ENCODE measurements around the gene LHFPL3.
"Not testable (repeated sequence)": the region's sequence is repeated elsewhere in the genome, so short reads cannot be mapped to it uniquely, and the experiment has no call there.

LHFPL3 gene

DNA sequence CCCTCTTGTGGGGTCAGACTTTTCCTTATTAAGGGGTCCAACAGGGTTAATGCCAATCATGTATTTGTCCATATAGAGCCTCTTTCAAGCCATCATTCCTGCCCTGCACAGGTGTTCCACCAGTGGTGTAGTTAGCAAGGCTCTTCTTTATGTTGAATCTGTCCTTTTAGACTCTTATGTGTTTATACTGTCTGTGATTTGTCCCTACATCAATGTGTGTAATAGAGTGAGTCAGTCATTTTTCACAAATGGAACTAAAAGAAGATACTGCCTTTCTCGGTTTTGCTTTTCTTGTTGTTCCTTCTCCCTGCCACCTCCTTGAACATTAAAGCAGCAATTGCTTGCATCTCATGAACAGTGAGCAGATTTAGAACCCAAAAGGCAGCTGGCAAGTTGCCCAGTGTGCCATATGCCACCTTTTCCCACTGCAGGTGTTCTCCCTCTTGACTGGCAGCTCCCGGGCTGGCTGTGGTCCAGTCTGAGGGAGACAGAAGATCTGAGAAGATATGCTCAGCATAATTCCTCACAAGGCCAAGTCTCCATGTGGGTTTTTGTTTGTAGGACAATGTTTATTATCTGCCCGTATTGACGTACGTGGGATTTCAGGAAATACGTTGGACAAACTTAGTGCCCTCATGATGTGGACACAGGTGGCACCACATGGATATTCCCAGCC lies 154.1 kb downstream of the LHFPL3 start:
- DNase-seq (ENCODE audit: low spot score): no peak

DNA sequence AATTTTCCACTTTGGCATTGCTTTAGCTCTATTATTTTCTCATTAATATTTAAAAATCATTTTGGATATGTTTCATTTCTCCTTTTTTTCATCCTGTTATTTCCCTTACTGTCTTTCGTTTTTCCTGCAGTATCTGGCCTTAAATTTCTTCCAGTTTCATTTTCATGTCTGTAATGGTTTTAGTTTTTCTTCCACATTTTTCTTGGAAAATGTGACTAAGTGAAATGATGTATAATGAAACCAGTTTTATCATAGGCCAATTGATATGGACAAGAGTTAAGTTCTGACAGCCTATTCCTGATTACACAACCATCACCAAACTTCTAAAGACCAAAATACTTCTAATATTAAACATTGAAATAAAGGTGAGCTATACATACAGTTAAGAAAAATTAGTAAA lies 158.5 kb downstream of the LHFPL3 start:
- no peak for DNase-seq (ENCODE audit: low spot score)

DNA sequence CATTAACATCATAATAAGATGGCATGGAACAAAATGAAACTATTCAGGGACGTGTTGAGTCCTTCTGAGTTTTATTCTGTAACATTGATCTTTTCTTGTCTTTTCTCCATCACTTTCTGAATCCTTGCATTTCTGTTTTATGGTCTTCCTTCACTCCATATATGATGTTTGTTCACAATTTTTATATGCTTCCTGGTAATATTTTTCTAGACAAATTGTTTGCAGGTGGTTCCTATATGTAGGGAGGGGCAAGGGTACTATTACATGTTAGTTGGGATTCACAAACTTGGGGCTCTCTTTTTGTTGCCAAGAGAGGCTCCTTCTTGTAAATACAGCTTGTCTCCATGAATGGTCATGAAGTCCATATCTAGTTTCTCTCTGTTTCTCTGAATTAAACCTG lies 159.2 kb downstream of the LHFPL3 start:
- DNase-seq (ENCODE audit: low spot score): no peak

DNA sequence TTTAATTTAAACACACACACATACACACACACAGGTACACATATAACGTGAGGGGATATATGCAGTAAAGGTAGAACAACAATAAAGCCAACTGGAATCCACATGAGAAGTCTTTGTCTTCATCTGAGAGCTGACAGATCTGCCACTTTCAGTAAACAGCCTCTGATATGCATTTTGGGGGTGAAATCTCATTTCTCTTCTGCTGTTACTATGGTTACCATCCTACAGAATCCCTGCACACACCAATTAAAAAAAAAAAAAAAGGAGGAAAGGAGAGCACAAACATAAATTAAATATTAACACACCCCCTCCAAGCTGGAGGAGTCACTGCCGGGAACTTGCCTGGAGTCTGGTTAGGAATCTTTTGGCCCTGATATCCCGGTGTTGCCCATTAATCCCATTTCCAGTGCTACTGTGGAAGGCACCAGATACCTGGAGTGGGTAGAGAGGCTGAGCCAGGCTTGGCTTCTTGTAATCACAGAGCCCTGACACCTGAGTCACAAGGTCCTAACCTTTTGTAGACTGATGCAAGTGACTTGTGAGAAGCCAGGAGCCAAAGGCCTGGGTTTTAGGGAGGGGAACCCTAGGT lies 169.1 kb downstream of the LHFPL3 start:
- DNase-seq (ENCODE audit: low spot score): no peak

DNA sequence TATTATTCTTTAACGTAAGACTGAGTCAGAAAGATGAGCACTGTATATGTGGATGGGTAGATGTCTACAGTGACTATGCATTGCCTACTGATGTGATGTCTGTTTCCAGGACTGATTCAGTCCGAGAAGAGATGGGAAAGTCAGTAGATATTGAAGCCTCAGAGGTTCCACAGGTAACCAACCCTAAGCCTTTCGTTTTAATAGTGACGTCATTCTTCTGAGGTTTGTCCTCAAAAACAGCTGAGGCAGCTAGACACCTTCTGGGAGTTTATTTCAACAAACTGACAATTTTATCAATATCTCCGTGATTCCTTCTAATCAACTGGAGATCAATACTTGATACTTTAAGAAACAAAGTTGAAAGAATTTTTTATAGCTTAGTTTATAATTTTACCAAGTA lies 171.6 kb downstream of the LHFPL3 start:
- DNase-seq (ENCODE audit: low spot score): no peak

DNA sequence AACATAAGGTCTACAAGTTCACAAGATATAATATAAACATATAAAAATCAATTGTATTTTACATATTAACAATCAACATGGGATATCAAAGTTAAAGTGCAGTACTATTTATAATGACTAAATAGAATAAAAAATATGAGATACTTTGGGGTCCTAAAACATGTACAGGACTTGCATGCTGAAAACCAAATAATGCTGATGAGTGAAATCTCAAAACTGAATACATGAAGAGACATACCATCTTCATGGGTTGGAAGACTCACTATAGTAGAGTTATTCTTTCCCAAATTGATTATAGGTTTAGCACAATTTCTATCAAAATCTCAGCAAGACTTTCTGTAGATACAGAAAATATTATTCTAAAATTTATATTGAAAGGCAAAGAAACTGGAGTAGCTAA lies 181.5 kb downstream of the LHFPL3 start:
- no peak for DNase-seq (ENCODE audit: low spot score)

DNA sequence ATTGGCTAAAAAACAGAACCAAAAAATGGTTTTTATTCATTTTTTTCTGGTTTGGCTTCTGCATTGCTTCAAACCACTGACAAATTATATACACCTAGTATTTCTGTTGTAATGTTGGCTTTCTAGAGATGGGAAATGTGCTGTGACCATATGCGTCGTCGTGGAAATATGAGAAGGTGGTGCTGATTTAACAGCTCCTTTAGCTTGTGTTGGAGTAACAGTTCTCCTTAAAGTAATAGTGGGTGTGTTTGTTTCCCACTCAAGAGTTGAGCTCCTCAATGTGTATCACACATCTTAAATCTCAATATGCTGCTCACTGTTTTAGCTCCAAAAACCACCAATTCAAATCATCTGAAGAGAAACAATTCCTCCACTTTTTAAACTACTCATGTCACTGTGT lies 196.4 kb downstream of the LHFPL3 start:
- no peak for DNase-seq (ENCODE audit: low spot score)

DNA sequence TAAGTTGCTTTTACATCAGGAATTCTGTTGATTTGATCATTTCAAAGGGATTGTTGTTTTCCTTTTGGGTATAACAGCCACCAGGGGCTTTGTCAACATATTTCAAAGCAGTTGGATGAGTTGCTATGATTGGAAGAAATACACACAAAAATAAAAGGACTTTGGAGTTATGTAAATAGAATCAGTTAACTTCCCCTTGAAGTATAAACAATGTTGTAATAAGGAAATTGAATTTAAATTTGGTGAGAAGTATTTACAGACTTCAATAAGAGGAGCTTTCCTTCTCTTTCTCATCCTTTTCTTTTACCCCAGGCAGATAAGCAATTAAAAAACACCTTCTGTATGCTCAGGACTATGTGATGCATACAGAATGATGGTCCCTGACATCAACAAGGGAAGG lies 199.7 kb downstream of the LHFPL3 start:
- DNase-seq (ENCODE audit: low spot score): no peak

DNA sequence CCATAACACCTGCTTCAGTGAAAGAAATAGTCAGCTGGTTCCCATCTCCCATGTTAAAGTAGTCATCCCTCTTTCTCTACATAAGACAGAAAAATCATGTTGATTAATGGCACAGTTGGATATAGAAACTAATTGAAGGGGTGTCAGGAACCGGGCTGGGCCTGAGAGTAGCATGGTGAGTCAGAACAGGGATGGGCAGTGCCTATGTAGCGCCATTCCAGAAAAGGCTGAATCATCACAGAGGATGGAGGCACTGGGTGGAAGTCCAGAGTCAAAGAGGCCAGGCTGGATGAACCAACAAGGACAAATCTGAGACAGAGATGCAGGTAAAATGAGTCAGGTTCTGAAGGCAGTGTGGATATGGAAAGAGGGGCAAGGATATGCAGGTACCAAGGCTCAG lies 201.2 kb downstream of the LHFPL3 start:
- no peak for DNase-seq (ENCODE audit: low spot score)

DNA sequence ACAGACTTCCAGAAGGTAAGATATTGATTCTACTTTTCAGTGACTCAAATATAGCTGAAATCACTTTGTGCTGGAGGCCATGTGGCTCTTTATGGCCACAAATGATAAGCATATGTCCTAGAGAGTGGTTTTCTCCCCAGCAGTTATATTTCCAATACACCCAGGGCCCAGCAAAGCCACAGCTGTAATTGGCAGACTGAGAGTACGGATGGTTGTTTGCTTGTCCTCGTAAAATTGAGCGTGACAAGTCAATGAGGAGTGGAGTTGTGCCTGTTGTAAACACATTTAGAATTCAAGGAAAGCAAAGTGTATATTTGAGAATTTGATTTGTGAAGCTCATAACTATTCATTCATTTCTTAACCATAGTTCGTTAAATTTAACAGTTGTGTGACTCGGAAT lies 201.8 kb downstream of the LHFPL3 start:
- DNase-seq (ENCODE audit: low spot score): no peak

DNA sequence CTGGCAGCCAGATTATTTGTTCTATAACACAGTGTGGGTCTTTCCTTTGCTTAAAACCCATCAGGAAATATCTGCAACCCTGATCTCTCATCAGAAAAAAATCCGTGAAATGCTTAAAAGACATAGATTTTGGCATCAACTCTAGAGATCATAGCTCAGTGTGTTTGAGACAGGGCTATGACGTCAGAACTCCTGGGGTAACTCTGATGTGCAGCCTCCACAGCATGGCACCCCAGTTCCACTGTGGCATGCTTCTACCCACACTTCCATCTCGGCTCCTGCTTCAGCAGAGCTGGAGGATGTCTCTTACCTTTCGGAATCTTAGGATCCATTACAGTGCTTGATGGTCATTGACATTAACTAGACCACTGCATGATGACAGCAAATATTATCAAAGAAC lies 205.7 kb downstream of the LHFPL3 start:
- no peak for DNase-seq (ENCODE audit: low spot score)

DNA sequence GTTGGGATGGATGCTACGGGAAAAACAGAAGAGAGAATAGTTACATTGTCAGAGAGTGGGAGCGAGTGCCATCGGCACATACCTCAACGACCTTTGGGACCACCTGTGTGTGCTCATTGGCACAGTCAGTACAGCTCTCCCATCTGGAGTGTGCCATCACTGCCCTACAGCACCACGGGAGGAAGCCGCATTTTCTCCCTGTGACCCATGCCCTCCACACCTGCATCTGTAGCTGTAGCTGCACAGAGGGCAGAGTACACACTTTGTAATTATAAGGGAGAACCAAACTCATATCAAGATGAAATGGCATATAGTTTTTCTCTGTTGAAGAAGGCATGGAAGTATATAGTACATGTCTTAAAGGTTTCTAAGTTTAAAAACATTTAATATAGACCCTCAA lies 207.4 kb downstream of the LHFPL3 start:
- DNase-seq (ENCODE audit: low spot score): no peak

DNA sequence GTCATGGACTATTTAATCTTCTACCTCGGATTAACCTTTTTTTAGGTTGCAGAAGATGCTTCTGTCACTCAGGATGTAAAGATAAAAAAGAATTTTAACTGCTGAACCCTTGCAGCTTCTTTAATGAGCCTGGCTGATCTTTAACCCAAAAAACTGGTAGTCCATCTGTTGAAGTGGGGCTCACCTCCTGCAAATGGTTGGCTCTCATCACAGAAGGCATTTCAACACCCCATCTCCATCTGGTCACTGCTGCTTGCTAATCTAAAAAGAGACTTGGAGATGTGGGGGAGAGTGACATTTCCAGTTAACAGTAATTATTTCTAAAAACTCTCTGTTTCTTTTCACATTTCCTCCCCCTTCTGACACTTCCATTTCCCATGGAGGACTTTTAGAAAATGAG lies 208.6 kb downstream of the LHFPL3 start:
- DNase-seq (ENCODE audit: low spot score): no peak

DNA sequence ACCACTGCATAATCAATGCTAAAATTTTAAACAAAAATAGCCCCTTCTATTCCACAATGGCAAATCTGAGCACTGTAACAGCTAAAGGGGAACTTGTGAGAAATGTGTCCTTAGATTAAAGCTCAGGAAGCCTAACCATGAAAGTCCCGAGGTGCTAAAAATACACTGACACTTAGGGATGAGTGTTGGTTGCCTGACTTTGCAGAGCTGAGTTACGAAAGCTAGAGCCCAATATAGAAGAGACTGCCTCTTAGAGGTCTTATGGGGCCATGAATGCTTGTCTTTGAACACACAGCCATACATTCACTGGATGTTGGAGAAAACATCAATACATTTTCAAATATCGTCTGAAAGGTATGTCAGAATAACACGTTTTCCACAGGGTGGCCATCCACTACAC lies 209.7 kb downstream of the LHFPL3 start:
- no peak for DNase-seq (ENCODE audit: low spot score)

DNA sequence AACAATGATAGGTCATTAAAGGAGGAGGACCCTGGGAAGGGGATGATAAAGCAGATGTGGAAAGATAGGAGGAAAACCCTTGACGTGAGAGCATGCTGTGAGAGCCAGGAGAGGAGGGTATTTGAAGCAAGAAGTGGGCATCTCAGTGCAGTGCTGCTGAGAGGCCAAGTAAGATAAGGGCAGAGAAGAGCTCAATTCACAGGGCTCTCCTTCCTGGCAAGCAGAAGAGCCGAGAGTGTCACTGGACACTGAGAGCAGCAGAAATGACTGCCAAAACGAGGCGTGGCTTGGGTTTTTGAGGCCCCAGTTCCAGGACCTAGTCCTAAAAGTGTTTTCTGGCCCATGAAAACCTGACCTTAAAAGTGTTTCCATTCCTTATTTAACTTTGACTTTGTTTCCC lies 213.5 kb downstream of the LHFPL3 start:
- DNase-seq (ENCODE audit: low spot score): no peak

DNA sequence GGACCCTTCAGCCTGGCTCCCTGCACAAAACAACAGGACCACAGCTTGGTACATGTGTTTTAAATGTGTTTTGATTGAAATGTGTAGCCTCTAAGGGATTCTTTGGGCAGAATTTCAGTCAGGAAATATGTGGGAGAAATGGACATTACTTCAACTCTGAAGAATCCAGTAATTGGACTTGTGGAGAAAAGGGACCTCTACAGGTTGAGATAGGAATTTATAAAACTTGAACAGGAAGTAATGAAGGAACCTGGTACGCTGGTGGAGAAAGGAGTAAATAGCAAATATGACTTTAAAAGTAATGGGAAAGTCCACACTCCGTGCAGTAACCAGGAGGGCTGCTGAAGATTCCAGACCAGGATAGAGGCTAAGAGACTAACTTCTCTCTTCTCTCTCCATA lies 220.5 kb downstream of the LHFPL3 start:
- no peak for DNase-seq (ENCODE audit: low spot score)

DNA sequence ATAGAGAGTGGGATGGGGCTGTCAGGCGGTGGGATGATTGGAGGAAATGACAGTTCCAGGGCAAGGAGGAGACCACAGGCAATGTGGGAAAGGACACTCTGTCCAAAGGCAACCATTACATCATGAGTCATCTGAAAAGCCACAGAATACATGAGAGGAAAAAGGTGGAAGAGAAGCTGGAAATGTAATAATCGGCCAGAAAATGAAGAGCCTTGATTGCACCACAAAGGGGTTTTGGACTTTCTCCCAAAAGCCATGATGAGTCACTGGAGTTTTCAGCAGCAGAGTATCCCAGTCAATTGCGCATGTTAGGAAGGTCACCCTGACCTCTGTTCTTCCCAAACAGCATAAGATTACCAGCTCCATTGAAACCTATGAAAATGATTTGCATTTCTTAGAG lies 222.0 kb downstream of the LHFPL3 start:
- DNase-seq (ENCODE audit: low spot score): no peak

DNA sequence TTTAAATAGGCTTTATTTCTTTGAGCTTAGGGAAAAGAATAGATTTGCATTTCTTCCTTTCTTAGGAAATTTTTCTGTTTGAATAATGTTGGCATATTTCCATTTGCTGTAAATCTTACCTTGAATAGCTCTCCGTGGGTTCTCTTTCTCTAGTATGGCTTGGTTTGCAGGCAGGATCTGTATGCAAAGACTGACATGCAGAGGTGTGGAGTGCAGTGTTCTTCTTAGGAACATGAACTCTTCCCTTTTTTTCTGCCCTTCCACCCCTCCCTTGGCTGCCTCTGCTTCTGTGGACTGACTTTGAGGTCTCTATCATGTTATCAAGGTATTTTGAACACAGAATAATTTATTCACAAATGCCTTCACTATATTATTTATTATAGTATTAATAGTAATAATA lies 222.8 kb downstream of the LHFPL3 start:
- no peak for DNase-seq (ENCODE audit: low spot score)

DNA sequence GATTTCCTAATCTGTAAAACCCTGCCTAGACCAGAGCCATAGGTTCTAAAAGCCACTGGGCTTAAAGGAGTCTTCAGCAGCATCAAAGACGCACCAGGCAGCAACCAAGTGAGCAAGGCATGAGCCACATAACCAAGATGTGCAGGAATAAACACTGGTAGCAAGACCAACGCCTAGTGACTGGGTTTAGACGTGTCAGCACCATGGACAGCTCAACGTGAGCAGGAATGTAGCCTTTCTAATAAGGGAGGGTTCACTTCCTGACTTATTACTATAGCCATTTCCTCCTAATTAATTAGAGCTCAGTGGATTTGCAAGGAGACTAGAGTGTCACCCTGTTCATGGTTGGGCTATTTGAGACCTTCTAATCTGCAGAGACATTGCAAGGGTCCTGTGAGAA lies 223.7 kb downstream of the LHFPL3 start:
- DNase-seq (ENCODE audit: low spot score): no peak

DNA sequence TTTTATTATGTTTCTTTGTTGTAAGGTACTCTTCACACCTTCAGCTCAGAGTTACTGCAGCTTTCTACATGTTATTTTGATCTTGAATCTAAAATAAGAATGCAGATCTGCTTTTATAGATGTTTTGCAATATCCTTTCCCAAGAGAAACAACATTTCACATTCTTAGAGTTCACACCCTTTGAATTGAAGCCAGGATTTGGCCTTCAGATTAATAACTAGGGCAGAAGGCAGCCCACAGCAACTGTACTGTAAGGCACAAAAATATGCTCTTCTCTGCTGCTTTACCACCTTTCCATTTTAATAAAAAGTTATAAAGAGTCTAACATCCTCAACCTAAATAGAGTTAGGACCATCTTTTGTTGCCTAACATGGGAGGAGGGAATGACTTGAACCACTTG lies 224.7 kb downstream of the LHFPL3 start:
- no peak for DNase-seq (ENCODE audit: low spot score)

DNA sequence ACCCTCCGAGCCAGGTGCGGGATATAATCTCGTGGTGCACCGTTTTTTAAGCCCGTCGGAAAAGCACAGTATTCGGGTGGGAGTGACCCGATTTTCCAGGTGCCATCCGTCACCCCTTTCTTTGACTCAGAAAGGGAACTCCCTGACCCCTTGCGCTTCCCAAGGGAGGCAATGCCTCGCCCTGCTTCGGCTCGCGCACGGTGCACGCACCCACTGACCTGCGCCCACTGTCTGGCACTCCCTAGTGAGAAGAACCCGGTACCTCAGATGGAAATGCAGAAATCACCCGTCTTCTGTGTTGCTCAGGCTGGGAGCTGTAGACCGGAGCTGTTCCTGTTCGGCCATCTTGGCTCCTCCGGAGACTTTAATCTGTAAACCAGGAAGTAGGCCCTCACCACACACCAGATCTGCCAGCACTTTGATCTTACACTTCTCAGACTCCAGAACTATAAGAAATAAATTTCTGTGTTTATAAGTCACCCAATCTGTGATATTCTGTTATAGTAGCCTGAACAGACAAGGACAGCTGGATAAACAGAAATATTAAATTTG lies 235.0 kb downstream of the LHFPL3 start:
- DNase-seq (ENCODE audit: low spot score): not testable (repeated sequence)

DNA sequence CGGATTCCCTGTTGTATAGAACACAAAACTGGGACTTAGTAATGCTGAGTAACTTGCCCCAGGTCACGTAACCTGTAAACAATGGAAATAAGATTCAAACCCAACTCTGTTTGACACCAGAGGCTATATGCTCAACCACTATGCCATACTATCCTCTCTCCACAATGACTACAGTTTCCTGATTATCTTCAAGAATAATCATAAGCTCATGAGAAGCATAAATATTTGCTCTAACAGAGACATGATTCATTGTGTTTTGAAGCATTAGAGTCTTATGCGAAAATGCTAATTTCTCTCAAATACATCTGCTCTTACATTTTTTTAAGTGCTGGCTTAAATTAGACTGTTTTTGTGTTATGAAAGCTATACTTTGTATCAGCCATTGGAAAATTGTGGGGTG lies 241.3 kb downstream of the LHFPL3 start:
- DNase-seq (ENCODE audit: low spot score): no peak

DNA sequence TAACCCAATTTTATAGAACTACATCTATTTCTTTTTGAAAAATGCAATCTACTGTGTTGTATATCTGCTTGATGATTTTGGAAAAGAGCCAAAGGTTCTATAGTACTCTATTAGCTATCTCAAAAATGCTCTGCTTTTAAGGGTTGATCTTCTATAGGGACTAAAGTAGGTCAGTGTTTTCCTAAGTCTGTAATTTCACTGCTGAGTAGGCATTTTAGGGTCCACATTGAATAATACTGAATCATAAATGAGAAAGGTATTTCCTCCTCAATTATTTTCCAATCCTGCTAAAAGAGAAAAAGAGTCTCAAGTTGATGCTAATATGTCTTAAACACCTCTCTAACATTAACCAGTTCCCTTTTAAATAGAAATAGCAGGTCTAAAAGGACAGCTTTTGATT lies 244.2 kb downstream of the LHFPL3 start:
- DNase-seq (ENCODE audit: low spot score): no peak

DNA sequence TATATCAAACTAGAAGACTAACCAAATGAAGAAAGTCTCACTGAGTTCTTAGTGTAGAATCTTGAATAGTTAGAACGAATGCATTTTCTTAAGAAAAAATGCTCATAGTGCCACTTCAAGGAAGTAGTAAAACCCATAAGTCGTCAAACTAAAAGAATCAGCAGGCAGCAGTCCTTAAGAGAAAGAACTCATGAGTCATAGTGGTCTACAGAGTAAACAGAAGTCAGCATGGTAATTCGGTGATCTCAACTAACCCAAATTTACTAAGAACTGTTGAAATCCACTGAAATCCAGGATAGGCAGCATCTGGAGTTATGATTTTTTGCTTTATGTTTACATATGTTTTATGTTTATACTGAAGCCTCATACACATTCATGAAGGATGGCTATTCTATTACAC lies 256.2 kb downstream of the LHFPL3 start:
- DNase-seq (ENCODE audit: low spot score): no peak
